K562 (cell line): ENCODE measurements around the gene DST. TPM values are rescaled to one million over a fixed set of nuclear protein-coding genes. Genes with fewer than 3 reads are reported as not detected.

Source experiments
- ARID1B ChIP-seq: fragments of 450-650 bp; IDR thresholded peaks from 2 replicates; pipeline ENCODE4 v1.6.1; 2016; ENCODE audit warnings: antibody characterized with exemption, mild to moderate bottlenecking, inconsistent platforms
- CBFA2T2 ChIP-seq: fragments of 450-650 bp; conservative IDR thresholded peaks from 2 replicates; pipeline ENCODE4 v1.6.1; 2017; ENCODE audit warnings: mild to moderate bottlenecking
- DACH1 ChIP-seq: fragments of 450-650 bp; IDR thresholded peaks from 2 replicates; pipeline ENCODE4 v1.6.1; 2018; ENCODE audit not compliant: partially characterized antibody
- DMBX1 ChIP-seq: fragments of 250-450 bp; sonication (Bioruptor Pico); IDR thresholded peaks from 2 replicates; pipeline ENCODE4 v1.8.0; 2022; ENCODE audit warnings: inconsistent platforms, mild to moderate bottlenecking, moderate library complexity, borderline replicate concordance
- DPF2 ChIP-seq: fragments of 450-650 bp; IDR thresholded peaks from 2 replicates; pipeline ENCODE4 v1.6.1; 2016
- FOXJ2 ChIP-seq: fragments of 200-800 bp; sonication (Bioruptor generic); IDR thresholded peaks from 2 replicates; pipeline ENCODE4 v1.6.1; 2016; ENCODE audit warnings: missing genetic modification characterization, missing compliant biosample characterization
- GATA2 ChIP-seq: sonication (generic); formaldehyde crosslinking; IDR thresholded peaks from 2 replicates; pipeline ENCODE4 v1.4.0; 2020; ENCODE audit warnings: mild to moderate bottlenecking, missing genetic modification reagents
- GTF2A2 ChIP-seq: IDR thresholded peaks from 2 replicates; pipeline ENCODE4 v1.6.1; 2016; ENCODE audit warnings: mild to moderate bottlenecking, missing genetic modification characterization, missing compliant biosample characterization
- MAZ ChIP-seq, 2 experiments: fragments of 450-650 bp in 1 of 2; sonication (generic) in 1 of 2; formaldehyde crosslinking; IDR thresholded peaks in 1 of 2; conservative IDR thresholded peaks in 1 of 2; 2 replicates each; pipeline versions ENCODE4 v1.4.0 to v1.5.0; 2020; ENCODE audit warnings: mild to moderate bottlenecking in 1 of 2, missing genetic modification reagents in 1 of 2
- NR2C1 ChIP-seq, 2 experiments: fragments of 450-650 bp; IDR thresholded peaks; 2 replicates each; pipeline ENCODE4 v1.6.1; 2017; ENCODE audit warnings: mild to moderate bottlenecking in 2 of 2, antibody characterized with exemption in 1 of 2, inconsistent platforms in 1 of 2, missing compliant biosample characterization in 1 of 2, missing genetic modification characterization in 1 of 2
- NR2C2 ChIP-seq, 2 experiments: fragments of 200-800 bp in 1 of 2; sonication (Bioruptor generic) in 1 of 2; sonication (generic) in 1 of 2; formaldehyde crosslinking in 1 of 2; IDR thresholded peaks; 2 replicates each; pipeline versions ENCODE4 v1.6.1 to v1.8.0; 2016 to 2022; ENCODE audit warnings: mild to moderate bottlenecking in 1 of 2, missing compliant biosample characterization in 1 of 2, missing genetic modification characterization in 1 of 2, missing genetic modification reagents in 1 of 2
- PML ChIP-seq: IDR thresholded peaks from 2 replicates; pipeline ENCODE4 v1.6.1; 2012; ENCODE audit warnings: low read length, inconsistent platforms
- SOX6 ChIP-seq: fragments of 450-650 bp; IDR thresholded peaks from 2 replicates; pipeline ENCODE4 v1.6.1; 2014; ENCODE audit warnings: mild to moderate bottlenecking
- TRIM24 ChIP-seq, 2 experiments: fragments of 450-650 bp; IDR thresholded peaks; 2 replicates each; pipeline ENCODE4 v1.6.1; 2016
- ZEB2 ChIP-seq: fragments of 450-650 bp; IDR thresholded peaks from 2 replicates; pipeline ENCODE4 v1.6.1; 2016
- polyA plus RNA-seq, 8 experiments: library from polyadenylated mRNA; depleted of rRNA in 4 of 8; stranded (reverse) in 5 of 8; unstranded in 3 of 8; fragments of >200 nt; fragmentation: Nextera tagmentation in 2 of 8; fragmentation: Illumina TruSeq in 1 of 8; extraction: Ambion mirVana in 2 of 8; extraction: Trizol in 1 of 8; gene quantifications; 2 replicates each; pipeline versions ENCODE4 v1.2.1 to v1.2.3, GENCODE V29; 2011 to 2014; ENCODE audit warnings: inconsistent platforms in 1 of 8, missing spikeins in 1 of 8
- total RNA-seq, 7 experiments: library from RNA; depleted of rRNA in 6 of 7; stranded (reverse); fragments of >200 nt in 6 of 7; fragmentation: Illumina TruSeq in 2 of 7; extraction: Trizol in 2 of 7; gene quantifications; 2 replicates each; pipeline versions ENCODE4 v1.2.1 to v1.2.3, GENCODE V29; 2011 to 2021; ENCODE audit warnings: low replicate concordance in 1 of 7
- TF ChIP-seq, protein P1 (sequence below): fragments of 200-600 bp; sonication (generic); IDR thresholded peaks from one replicate; pipeline ENCODE4 v1.6.1; 2012; ENCODE audit warnings: mild to moderate bottlenecking, low read depth, low read length, inconsistent platforms

DST gene
- total and polyA plus RNA-seq, 9 of the 15 experiments (the other 6 are each of a cell fraction or from before 2014, with no cell fraction given): 5.2 to 21.9 (median 13.3) TPM

DNA sequence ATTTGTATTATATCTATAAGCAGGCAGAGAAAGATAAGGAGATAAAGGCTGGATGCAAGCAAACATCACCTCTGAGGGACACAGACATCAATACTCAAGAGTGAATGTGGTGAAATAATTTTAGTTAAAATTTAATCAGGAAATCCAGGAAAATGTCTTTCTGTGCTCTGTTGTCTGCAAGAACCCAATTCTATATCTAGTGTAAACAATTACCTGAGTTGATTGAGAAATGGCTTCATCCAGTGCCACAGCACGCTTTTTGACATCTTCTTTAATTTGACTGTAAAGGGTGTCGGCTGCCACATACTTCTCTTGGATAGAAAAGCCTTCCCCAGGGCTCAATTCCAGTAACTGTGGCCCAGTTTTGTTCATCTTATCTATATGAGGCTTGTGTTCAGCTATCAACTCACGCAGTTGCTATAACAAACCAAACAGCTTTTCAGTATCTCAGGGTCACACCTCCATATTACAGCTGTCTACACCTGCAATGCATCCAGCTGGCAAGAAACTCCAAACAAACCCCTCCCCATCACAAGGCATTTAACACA is 131.6 kb downstream of the DST start (continued):
- TF ChIP-seq MAZ (CRISPR knock-in tag; conservative IDR thresholded peaks at IDR 0.05 in 1 of 2, IDR thresholded peaks at IDR 0.05 in 1 of 2) (0 out of 4 replicates have a peak, but pooled peaks have one; percentile 26 to 29), DACH1 (peak; percentile 30), GATA2 (0 out of 2 replicates have a peak, but pooled peaks have one; percentile 30), TRIM24 (IDR thresholded peaks at IDR 0.05) (peak; percentile 84 to 90), PML (peak; percentile 68), DPF2 (peak; percentile 72), DMBX1 (CRISPR knock-in tag) (peak; percentile 82; the same call in 1 of the 2 replicates), SOX6 (peak; percentile 69), GTF2A2 (no peak), NR2C1 (IDR thresholded peaks at IDR 0.05) (no peak), NR2C1 (tag; IDR thresholded peaks at IDR 0.05) (0 out of 2 replicates have a peak, but pooled peaks have one; percentile 27), NR2C2 (CRISPR knock-in tag; IDR thresholded peaks at IDR 0.05) (no peak), NR2C2 (tag; IDR thresholded peaks at IDR 0.05) (0 out of 2 replicates have a peak, but pooled peaks have one; percentile 39), CBFA2T2 (peak; percentile 93), ZEB2 (peak; percentile 65), ARID1B (peak; percentile 85), FOXJ2 (tag) (peak; percentile 95)
- TF ChIP-seq, protein P1, sequence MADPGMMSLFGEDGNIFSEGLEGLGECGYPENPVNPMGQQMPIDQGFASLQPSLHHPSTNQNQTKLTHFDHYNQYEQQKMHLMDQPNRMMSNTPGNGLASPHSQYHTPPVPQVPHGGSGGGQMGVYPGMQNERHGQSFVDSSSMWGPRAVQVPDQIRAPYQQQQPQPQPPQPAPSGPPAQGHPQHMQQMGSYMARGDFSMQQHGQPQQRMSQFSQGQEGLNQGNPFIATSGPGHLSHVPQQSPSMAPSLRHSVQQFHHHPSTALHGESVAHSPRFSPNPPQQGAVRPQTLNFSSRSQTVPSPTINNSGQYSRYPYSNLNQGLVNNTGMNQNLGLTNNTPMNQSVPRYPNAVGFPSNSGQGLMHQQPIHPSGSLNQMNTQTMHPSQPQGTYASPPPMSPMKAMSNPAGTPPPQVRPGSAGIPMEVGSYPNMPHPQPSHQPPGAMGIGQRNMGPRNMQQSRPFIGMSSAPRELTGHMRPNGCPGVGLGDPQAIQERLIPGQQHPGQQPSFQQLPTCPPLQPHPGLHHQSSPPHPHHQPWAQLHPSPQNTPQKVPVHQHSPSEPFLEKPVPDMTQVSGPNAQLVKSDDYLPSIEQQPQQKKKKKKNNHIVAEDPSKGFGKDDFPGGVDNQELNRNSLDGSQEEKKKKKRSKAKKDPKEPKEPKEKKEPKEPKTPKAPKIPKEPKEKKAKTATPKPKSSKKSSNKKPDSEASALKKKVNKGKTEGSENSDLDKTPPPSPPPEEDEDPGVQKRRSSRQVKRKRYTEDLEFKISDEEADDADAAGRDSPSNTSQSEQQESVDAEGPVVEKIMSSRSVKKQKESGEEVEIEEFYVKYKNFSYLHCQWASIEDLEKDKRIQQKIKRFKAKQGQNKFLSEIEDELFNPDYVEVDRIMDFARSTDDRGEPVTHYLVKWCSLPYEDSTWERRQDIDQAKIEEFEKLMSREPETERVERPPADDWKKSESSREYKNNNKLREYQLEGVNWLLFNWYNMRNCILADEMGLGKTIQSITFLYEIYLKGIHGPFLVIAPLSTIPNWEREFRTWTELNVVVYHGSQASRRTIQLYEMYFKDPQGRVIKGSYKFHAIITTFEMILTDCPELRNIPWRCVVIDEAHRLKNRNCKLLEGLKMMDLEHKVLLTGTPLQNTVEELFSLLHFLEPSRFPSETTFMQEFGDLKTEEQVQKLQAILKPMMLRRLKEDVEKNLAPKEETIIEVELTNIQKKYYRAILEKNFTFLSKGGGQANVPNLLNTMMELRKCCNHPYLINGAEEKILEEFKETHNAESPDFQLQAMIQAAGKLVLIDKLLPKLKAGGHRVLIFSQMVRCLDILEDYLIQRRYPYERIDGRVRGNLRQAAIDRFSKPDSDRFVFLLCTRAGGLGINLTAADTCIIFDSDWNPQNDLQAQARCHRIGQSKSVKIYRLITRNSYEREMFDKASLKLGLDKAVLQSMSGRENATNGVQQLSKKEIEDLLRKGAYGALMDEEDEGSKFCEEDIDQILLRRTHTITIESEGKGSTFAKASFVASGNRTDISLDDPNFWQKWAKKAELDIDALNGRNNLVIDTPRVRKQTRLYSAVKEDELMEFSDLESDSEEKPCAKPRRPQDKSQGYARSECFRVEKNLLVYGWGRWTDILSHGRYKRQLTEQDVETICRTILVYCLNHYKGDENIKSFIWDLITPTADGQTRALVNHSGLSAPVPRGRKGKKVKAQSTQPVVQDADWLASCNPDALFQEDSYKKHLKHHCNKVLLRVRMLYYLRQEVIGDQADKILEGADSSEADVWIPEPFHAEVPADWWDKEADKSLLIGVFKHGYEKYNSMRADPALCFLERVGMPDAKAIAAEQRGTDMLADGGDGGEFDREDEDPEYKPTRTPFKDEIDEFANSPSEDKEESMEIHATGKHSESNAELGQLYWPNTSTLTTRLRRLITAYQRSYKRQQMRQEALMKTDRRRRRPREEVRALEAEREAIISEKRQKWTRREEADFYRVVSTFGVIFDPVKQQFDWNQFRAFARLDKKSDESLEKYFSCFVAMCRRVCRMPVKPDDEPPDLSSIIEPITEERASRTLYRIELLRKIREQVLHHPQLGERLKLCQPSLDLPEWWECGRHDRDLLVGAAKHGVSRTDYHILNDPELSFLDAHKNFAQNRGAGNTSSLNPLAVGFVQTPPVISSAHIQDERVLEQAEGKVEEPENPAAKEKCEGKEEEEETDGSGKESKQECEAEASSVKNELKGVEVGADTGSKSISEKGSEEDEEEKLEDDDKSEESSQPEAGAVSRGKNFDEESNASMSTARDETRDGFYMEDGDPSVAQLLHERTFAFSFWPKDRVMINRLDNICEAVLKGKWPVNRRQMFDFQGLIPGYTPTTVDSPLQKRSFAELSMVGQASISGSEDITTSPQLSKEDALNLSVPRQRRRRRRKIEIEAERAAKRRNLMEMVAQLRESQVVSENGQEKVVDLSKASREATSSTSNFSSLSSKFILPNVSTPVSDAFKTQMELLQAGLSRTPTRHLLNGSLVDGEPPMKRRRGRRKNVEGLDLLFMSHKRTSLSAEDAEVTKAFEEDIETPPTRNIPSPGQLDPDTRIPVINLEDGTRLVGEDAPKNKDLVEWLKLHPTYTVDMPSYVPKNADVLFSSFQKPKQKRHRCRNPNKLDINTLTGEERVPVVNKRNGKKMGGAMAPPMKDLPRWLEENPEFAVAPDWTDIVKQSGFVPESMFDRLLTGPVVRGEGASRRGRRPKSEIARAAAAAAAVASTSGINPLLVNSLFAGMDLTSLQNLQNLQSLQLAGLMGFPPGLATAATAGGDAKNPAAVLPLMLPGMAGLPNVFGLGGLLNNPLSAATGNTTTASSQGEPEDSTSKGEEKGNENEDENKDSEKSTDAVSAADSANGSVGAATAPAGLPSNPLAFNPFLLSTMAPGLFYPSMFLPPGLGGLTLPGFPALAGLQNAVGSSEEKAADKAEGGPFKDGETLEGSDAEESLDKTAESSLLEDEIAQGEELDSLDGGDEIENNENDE: no peak
